Measurements from ENCODE around the gene RD3L. TPM values are rescaled to one million over a fixed set of nuclear protein-coding genes. Genes with fewer than 3 reads are reported as not detected.

RD3L gene
- polyA plus RNA-seq, 1 donor (not counting 4 experiments of a cell fraction or from before 2014, with no cell fraction given), result not detected

- Histone ChIP-seq H3K36me3 (ENCODE audit: control insufficient read depth in 2 of 2, extremely low read depth in 1 of 2, insufficient read depth in 2 of 2, low read length in 2 of 2) (no peaks in the 10 kb centered on the region), H3K27ac (ENCODE audit: control insufficient read depth, insufficient read depth, low read length) (no peak overlapping the region), H3K4me3 (ENCODE audit: control insufficient read depth in 2 of 3, extremely low read depth in 1 of 3, insufficient read depth in 2 of 3, low read depth in 1 of 3, low read length in 3 of 3) (no peak overlapping the region), H3K4me2 (ENCODE audit: control insufficient read depth, extremely low read depth, insufficient read depth, low read depth, low read length) (no peak overlapping the region), H3K79me2 (ENCODE audit: control insufficient read depth, insufficient read depth, low read length) (no peaks in the 10 kb centered on the region), H3K9me3 (ENCODE audit: control insufficient read depth, low read depth, low read length) (no peaks in the 10 kb centered on the region), H4K20me1 (ENCODE audit: control insufficient read depth, extremely low read depth, insufficient read depth, low read length) (no peaks in the 10 kb centered on the region), H3K9ac (ENCODE audit: control insufficient read depth, extremely low read depth, insufficient read depth, low read length) (no peak overlapping the region), H2AFZ (ENCODE audit: control insufficient read depth, low read length) (no peak overlapping the region), H3K27me3 (ENCODE audit: control insufficient read depth, extremely low read depth, insufficient read depth, low read length) (no peaks in the 10 kb centered on the region), H3K9me1 (ENCODE audit: control insufficient read depth, extremely low read depth, insufficient read depth, low read length) (peaks cover 2% of the 10 kb centered on the region), H3K4me1 (ENCODE audit: control insufficient read depth, extremely low read depth, insufficient read depth, low read length) (peaks cover 20% of the 10 kb centered on the region)
- DNase-seq (ENCODE audit: low read depth, low spot score) (no peak), FAIRE-seq (no peak)
- TF ChIP-seq CTCF (optimal IDR thresholded peaks at IDR 0.05 in 1 of 3, IDR thresholded peaks at IDR 0.05 in 1 of 3, conservative IDR thresholded peaks at IDR 0.05 in 1 of 3; ENCODE audit: extremely low read depth in 1 of 3, insufficient read depth in 2 of 3, low read length in 3 of 3), result no peak
- TF ChIP-seq EZH2 (IDR thresholded peaks at IDR 0.05; ENCODE audit: low read length), result no peak
- dilution Hi-C loops (cut with MboI; ENCODE audit: extremely low pct_ligation_motif_present, low sequenced_read_pairs), result no loop called here
Measured at GRCh38 chr14:103931422-103931821, 10.9 kb downstream of the RD3L start.

GRCh38 chr14:103930051-103930604 is 12.2 kb downstream of the RD3L start:
- H3K4me3 ChIP-seq (ENCODE audit: control insufficient read depth in 2 of 3, extremely low read depth in 1 of 3, insufficient read depth in 2 of 3, low read depth in 1 of 3, low read length in 3 of 3), result no peak overlapping the region
- H2AFZ ChIP-seq (ENCODE audit: control insufficient read depth, low read length), result no peak overlapping the region
- FAIRE-seq (no peak), DNase-seq (ENCODE audit: low read depth, low spot score) (no peak)
- H3K9me3 ChIP-seq (ENCODE audit: control insufficient read depth, low read depth, low read length), result no peaks in the 10 kb centered on the region
- H3K36me3 ChIP-seq (ENCODE audit: control insufficient read depth in 2 of 2, extremely low read depth in 1 of 2, insufficient read depth in 2 of 2, low read length in 2 of 2), result no peaks in the 10 kb centered on the region
- peaks cover 20% of the 10 kb centered on the region for H3K4me1 ChIP-seq (ENCODE audit: control insufficient read depth, extremely low read depth, insufficient read depth, low read length)
- no peak overlapping the region for H3K9ac ChIP-seq (ENCODE audit: control insufficient read depth, extremely low read depth, insufficient read depth, low read length)
- dilution Hi-C loops (cut with MboI; ENCODE audit: extremely low pct_ligation_motif_present, low sequenced_read_pairs), result no loop called here
- H3K4me2 ChIP-seq (ENCODE audit: control insufficient read depth, extremely low read depth, insufficient read depth, low read depth, low read length), result no peak overlapping the region
- no peaks in the 10 kb centered on the region for H3K79me2 ChIP-seq (ENCODE audit: control insufficient read depth, insufficient read depth, low read length)
- H4K20me1 ChIP-seq (ENCODE audit: control insufficient read depth, extremely low read depth, insufficient read depth, low read length), result no peaks in the 10 kb centered on the region
- no peaks in the 10 kb centered on the region for H3K27me3 ChIP-seq (ENCODE audit: control insufficient read depth, extremely low read depth, insufficient read depth, low read length)
- TF ChIP-seq CTCF (optimal IDR thresholded peaks at IDR 0.05 in 1 of 3, IDR thresholded peaks at IDR 0.05 in 1 of 3, conservative IDR thresholded peaks at IDR 0.05 in 1 of 3; ENCODE audit: extremely low read depth in 1 of 3, insufficient read depth in 2 of 3, low read length in 3 of 3) (no peak), EZH2 (IDR thresholded peaks at IDR 0.05; ENCODE audit: low read length) (no peak)
- no peak overlapping the region for H3K27ac ChIP-seq (ENCODE audit: control insufficient read depth, insufficient read depth, low read length)
- H3K9me1 ChIP-seq (ENCODE audit: control insufficient read depth, extremely low read depth, insufficient read depth, low read length), result peaks cover 2% of the 10 kb centered on the region

All from keratinocyte (primary cell).